Measurements from ENCODE around the gene NAV2.

NAV2 gene

DNA sequence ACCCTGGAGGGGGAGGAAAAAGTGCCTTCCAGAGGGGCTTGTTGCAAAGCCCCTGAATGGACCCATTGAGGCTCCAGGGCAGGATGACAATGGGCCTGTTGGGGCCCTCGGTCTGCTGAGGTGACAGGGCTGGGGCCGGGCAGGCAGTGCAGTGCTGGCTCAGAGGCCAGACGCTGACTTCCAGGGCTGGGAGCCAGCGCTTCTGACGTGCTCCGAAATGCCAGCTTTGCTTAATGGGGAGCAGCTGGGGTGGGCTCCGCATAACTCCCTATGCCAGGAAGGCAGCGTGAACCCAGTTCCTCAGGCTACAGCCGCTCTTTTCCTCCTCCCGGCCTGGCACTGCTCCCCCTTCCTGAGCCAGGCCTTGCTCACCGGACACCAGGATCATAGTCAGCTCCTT lies 17.7 kb downstream of the NAV2 start:
- Mint-ChIP-seq H3K36me3 (ENCODE audit: low read depth) (no peaks in the 10 kb centered on the region), H3K27ac (no peak overlapping the region), H3K4me1 (peaks cover under 1% of the 10 kb centered on the region), H3K4me3 (no peak overlapping the region), H3K27me3 (ENCODE audit: low read depth, poor library complexity) (peaks cover 7% of the 10 kb centered on the region), H3K9me3 (no peaks in the 10 kb centered on the region)
- TF ChIP-seq, protein P1, sequence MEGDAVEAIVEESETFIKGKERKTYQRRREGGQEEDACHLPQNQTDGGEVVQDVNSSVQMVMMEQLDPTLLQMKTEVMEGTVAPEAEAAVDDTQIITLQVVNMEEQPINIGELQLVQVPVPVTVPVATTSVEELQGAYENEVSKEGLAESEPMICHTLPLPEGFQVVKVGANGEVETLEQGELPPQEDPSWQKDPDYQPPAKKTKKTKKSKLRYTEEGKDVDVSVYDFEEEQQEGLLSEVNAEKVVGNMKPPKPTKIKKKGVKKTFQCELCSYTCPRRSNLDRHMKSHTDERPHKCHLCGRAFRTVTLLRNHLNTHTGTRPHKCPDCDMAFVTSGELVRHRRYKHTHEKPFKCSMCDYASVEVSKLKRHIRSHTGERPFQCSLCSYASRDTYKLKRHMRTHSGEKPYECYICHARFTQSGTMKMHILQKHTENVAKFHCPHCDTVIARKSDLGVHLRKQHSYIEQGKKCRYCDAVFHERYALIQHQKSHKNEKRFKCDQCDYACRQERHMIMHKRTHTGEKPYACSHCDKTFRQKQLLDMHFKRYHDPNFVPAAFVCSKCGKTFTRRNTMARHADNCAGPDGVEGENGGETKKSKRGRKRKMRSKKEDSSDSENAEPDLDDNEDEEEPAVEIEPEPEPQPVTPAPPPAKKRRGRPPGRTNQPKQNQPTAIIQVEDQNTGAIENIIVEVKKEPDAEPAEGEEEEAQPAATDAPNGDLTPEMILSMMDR (IDR thresholded peaks at IDR 0.05) = no peak
- no peak for DNase-seq

DNA sequence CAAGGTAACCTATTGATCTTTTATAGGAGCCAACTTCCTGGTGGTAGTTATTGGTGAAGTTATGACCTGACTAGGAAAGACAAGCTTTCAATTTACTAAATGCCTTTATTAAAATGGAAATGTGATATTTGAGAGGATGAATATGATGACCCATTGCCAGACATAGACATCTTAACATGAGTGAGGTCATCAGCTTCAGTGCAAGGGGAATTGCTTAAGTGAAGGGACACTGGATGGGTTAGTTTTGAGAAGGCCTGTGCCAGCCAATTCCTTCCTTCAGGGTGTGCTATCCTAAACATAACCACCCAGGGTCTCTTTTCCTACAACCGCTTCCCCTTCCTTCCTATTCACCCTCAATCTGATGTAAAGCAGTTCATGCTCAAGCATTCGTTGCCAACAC lies 21.5 kb downstream of the NAV2 start:
- no peak overlapping the region for H3K27ac Mint-ChIP-seq
- DNase-seq = no peak
- TF ChIP-seq, protein P1 (IDR thresholded peaks at IDR 0.05) = no peak
- H3K27me3 Mint-ChIP-seq (ENCODE audit: low read depth, poor library complexity) = peaks cover 7% of the 10 kb centered on the region
- H3K4me1 Mint-ChIP-seq = peaks cover 24% of the 10 kb centered on the region
- H3K9me3 Mint-ChIP-seq = no peaks in the 10 kb centered on the region
- no peaks in the 10 kb centered on the region for H3K36me3 Mint-ChIP-seq (ENCODE audit: low read depth)
- no peak overlapping the region for H3K4me3 Mint-ChIP-seq

DNA sequence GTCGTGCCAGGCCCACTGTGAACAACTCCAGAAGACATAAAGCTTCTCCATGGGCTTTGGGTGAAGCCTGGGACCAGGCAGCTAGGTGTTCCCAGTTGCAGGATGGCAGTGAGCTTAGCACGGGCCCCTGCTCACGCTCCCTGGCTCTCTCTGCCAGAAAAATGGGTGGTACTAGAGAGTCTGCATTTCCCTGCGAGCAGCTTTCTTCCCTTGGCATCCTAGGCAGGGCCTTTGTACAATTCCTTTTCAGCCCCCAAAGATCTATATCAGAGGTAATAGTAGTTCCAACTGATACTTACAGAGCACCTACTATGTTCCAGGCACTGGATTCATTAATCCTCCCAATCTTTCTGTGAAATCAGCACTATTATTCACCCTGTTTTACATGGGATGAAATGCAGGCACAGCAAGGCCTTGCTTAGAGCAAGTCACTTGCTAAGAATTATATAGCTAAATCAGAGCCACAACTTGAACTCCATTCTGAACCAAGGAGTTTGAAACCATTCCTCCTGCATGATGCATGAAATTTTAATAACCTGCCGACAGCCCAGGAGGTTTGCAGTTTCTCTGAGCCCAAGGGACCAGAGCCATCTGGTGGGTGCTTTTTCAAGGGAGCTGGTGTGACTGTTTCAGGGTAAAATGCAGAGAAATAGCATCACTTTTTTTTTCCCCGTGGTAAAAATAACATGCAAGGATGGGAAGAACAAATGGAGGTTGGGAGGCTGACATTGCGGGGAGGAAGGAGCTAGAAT lies 22.7 kb downstream of the NAV2 start:
- peak overlapping the region; percentile 9 for H3K27ac Mint-ChIP-seq
- no peak overlapping the region for H3K4me3 Mint-ChIP-seq

DNA sequence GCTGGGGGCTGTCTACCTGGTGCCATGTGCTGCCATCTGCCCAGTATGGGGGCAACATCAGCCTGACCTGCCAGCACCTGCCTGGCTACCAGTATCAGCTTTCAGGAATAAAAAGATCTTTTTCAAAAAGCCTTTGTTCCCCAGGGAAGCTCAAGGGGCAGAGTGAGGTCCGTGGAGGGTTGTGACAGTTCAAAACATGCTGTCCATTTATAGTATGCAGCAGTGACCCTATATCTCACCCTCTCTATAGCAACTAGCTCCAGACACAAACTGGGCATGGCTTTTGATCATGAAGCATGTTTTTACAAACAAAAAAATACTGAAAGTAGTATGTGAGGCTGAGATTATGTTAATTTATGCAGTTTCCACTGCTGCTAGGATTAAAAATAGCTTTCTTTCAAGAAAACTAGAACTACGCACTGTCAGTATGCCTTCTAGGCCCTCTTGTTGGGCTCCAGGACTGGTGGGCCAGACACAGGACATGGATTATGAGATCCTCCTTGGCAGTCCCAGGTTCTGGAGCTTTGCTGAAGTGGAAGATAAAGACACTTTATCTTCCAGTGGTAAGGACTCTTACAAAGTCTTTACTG lies 23.4 kb downstream of the NAV2 start:
- Mint-ChIP-seq H3K27ac (no peak overlapping the region), H3K4me1 (peaks cover 35% of the 10 kb centered on the region), H3K27me3 (ENCODE audit: low read depth, poor library complexity) (peaks cover 7% of the 10 kb centered on the region), H3K36me3 (ENCODE audit: low read depth) (no peaks in the 10 kb centered on the region), H3K4me3 (no peak overlapping the region), H3K9me3 (no peaks in the 10 kb centered on the region)
- no peak for DNase-seq
- TF ChIP-seq, protein P1 (IDR thresholded peaks at IDR 0.05) = no peak

More for the DNA sequence above, 22.7 kb downstream of the NAV2 start:
- Mint-ChIP-seq H3K27me3 (ENCODE audit: low read depth, poor library complexity) (peaks cover 7% of the 10 kb centered on the region), H3K36me3 (ENCODE audit: low read depth) (no peaks in the 10 kb centered on the region), H3K9me3 (no peaks in the 10 kb centered on the region), H3K4me1 (peaks cover 35% of the 10 kb centered on the region)
- DNase-seq = no peak
- TF ChIP-seq, protein P1 (IDR thresholded peaks at IDR 0.05) = no peak

DNA sequence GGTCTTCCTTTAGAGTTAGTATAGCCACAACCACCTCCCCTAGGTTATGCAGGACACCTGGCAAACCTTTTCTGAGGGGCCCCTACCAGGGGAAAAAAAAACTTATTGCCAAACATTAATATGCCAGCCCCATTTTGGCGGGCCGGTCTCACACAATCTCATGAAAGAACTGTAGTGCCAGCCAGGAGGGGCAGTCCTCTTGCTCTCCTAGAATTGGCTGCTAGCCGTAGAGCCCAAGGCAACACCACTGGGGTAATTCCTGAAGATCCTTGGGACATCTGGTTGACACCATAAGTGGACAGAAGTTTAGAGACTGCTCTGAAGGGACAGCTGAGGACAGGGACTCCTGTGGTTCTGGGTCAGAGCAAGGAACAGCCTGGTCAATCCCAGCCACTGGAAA lies 24.2 kb downstream of the NAV2 start:
- TF ChIP-seq, protein P1 (IDR thresholded peaks at IDR 0.05) = no peak
- no peaks in the 10 kb centered on the region for H3K9me3 Mint-ChIP-seq
- no peaks in the 10 kb centered on the region for H3K36me3 Mint-ChIP-seq (ENCODE audit: low read depth)
- H3K27me3 Mint-ChIP-seq (ENCODE audit: low read depth, poor library complexity) = peaks cover 4% of the 10 kb centered on the region
- H3K27ac Mint-ChIP-seq = no peak overlapping the region
- H3K4me3 Mint-ChIP-seq = no peak overlapping the region
- DNase-seq = no peak
- H3K4me1 Mint-ChIP-seq = peaks cover 35% of the 10 kb centered on the region

DNA sequence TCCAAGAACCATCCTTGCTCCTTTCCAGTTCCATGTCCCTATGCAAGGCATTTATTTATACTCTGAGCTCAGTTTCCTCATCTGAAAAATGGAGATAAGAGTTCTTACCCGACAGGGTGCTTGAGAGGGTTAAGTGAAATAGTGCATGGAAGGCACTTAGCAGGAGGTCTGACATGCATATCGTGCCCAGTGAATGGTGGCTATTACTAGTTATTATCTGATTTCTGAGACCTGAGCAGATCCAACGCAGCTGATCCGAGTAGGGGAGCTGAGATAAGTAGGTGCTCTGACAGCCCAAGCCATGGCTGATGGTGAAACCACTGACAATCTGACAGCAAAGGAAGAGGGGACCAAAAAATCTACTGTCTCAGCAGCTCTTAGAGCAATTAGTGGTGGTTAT lies 24.9 kb downstream of the NAV2 start:
- DNase-seq = no peak
- Mint-ChIP-seq H3K4me3 (no peak overlapping the region), H3K27me3 (ENCODE audit: low read depth, poor library complexity) (peaks cover 2% of the 10 kb centered on the region), H3K4me1 (peaks cover 35% of the 10 kb centered on the region), H3K27ac (no peak overlapping the region), H3K9me3 (no peaks in the 10 kb centered on the region), H3K36me3 (ENCODE audit: low read depth) (no peaks in the 10 kb centered on the region)
- TF ChIP-seq, protein P1 (IDR thresholded peaks at IDR 0.05) = no peak
